Neural cell (in vitro differentiated cells): ENCODE measurements around the gene GPR152.

Experiments
- CTCF ChIP-seq: fragments of 450-650 bp; IDR thresholded peaks from 2 replicates; pipeline ENCODE4 v1.5.1; 2014; ENCODE audit warnings: antibody characterized with exemption, mild to moderate bottlenecking, moderate library complexity; ENCODE audit not compliant: poor library complexity, severe bottlenecking
- TAF1 ChIP-seq: IDR thresholded peaks from 2 replicates; pipeline ENCODE4 v1.6.1; 2012; ENCODE audit warnings: low read depth

GRCh38 chr11:67407688-67408163 is 44.8 kb downstream of the GPR152 start:
- TF ChIP-seq CTCF (no peak), TAF1 (no peak)
